Omental fat pad (tissue), 4 donors: ENCODE data around the gene SALL2. TPM values are rescaled to one million over a fixed set of nuclear protein-coding genes. Genes with fewer than 3 reads are reported as not detected.

Source experiments
- ATAC-seq: fragments of 150-250 bp; one replicate; pipeline ENCODE4 v1.9.1; 2016; ENCODE audit warnings: mild to moderate bottlenecking, moderate library complexity; ENCODE audit not compliant: low FRiP score
- DNase-seq: peaks from one replicate; pipeline ENCODE4 v3.0.0-alpha.2; 2019; ENCODE audit warnings: low spot score
- total RNA-seq, 4 donors: library from RNA; depleted of rRNA; stranded (reverse); fragments of >200 nt; gene quantifications; one replicate each; pipeline ENCODE4 v1.1.0, GENCODE V29; 2016
- TF ChIP-seq, protein P1 (sequence below), 3 donors: fragments of 450-650 bp; IDR thresholded peaks; one replicate each; pipeline ENCODE4 v1.5.1; 2016 to 2017; ENCODE audit warnings: antibody characterized with exemption in 3 of 3, mild to moderate bottlenecking in 3 of 3, moderate library complexity in 2 of 3

Gene SALL2
- total RNA-seq, 4 donors from 2014 or later = 1.7 to 5.3 (median 3.9) TPM

DNA sequence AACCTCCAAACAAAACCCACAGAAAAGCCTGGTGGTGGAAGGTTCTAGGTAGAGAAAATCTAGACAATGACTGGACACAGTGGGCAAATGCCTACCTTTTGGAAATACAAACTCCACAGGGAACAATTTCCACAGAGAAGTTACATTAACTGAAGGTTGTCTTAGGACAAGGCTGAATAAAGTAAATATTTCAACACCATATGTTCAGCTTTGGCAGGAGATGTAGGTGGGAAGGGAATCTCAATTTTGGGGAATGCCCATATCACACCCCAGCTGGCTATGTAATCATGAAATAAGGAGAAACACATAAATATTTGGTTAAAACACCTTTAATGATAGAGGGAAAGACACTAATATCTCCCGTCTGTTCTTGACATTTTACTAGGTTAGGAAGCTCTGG is 5.4 kb downstream of the SALL2 start:
- DNase-seq = no peak
- ATAC-seq = no peak
- TF ChIP-seq, protein P1, sequence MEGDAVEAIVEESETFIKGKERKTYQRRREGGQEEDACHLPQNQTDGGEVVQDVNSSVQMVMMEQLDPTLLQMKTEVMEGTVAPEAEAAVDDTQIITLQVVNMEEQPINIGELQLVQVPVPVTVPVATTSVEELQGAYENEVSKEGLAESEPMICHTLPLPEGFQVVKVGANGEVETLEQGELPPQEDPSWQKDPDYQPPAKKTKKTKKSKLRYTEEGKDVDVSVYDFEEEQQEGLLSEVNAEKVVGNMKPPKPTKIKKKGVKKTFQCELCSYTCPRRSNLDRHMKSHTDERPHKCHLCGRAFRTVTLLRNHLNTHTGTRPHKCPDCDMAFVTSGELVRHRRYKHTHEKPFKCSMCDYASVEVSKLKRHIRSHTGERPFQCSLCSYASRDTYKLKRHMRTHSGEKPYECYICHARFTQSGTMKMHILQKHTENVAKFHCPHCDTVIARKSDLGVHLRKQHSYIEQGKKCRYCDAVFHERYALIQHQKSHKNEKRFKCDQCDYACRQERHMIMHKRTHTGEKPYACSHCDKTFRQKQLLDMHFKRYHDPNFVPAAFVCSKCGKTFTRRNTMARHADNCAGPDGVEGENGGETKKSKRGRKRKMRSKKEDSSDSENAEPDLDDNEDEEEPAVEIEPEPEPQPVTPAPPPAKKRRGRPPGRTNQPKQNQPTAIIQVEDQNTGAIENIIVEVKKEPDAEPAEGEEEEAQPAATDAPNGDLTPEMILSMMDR (IDR thresholded peaks at IDR 0.05) = no peak

DNA sequence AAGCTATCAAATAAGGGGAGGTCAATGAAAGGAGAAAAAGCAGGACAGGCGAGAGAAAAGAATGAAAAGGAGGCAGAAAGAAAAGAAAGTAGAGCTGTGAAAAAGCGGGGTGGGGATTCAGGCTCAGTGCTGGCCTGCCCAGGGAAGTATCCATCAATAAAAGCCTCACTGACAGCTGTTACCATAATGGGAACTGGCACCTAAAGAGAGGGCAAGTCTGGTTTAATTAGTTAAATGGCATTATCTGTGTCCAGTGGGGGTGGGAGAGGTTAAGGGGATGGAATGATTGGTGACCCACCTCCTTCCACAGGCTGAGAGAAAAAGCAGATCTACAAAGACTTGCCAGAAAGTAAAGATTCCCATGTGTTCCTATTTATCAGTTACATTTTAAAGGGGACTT is 7.4 kb downstream of the SALL2 start:
- DNase-seq = no peak
- no peak for ATAC-seq

DNA sequence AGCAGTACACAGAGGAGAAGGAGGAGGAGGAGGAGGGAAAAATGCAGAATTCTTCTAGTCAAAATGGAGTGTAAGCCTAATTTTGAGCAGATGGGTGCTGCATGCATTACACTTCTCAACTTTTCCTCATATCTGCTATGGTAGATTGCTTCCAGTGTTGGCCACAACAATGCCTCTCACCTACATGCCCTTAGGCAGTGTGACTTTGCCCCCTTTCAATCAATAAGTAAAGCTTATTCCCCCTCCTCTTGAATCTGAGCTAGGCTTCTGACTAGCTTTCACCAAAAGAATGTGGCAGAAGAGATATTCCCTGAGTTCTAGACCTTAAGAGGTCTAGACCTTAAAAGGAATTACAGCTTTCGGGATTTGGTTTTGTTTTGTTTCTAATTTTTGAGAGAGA is 11.8 kb downstream of the SALL2 start:
- ATAC-seq = no peak
- no peak for DNase-seq
- TF ChIP-seq, protein P1 (IDR thresholded peaks at IDR 0.05) = no peak

More for the DNA sequence above, 7.4 kb downstream of the SALL2 start:
- TF ChIP-seq, protein P1 (IDR thresholded peaks at IDR 0.05) = no peak

DNA sequence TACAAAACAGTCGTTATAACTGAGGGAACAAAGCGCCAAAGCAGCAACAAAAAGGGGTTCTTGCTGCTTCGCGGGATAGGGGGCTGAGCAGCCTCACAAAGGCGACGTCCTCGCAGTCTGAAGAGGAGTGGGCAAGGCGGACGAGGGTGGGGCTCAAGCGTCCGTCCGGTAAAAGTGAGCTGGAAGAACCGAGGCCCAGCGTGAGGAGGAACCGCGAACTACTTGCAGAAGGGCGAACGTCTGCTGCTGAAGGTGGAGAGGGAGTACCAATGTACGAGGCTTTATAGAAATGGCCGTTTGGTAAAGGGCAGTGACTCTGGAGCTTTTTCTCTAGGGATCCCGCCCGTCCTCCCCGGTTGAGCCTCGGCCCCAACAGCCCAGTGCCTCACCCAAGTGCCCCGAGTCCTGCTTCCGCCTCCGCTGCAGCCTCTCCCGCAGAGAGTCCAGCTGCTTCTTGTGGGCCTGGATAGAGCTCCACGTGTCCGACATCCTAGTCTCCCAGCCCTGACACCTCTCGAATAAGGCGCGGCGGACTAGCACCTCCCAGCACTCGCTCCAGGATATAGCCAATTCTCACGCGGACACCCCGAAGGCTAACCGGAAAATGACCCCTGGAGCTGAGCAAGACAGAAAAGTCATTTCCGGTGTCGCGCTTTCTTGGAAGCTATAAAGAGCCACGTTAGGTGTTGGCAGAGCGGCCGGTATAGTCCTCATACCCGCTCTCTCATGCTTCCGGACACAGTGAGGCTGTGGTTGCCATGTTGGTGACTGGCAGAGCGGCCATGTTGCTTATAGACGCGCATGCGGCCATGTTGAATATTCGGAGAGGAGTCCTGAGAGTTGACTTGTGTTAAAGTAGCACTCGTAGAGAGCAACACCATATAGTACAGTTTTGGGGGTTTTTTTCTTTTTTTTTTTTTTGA is 15.2 kb downstream of the SALL2 start, which contains the start of gene METTL3:
Gene METTL3 (minus strand): TSS at position 606 of the 923 bp plus-strand sequence. CDS start 117 bp downstream, at position 489.
- ATAC-seq = peak; percentile 100

DNA sequence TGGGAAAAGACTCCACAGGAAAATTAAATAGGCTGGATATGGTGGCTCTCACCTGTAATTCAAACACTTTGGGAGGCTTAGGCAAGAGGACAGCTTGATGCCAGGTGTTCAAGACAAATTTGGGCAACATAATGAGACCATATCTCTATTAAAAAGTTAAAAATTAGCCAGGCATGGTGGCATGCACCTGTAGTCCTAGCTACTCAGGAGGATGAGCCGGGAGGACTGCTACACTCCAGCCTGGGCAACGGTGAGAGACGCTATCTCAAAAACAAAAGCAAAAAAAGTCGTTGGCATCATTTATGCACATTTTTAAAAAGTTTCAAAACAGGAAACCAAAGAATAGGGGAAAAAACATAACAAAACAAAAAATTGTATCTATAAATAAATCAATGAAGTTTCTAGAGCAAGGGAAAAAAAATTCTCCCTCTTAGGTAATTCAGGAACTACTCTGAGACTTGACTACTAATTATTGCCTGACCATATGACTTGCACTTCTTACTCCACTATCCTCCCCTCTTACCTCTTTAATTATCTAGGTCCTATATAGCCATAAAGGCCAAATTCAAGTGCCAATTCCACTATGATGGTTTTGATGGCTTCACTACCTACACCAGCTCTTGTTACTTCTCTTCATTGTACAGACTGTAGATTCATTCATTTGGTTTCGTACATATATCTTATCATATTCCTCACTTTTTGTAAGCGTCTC is 16.6 kb downstream of the SALL2 start:
- TF ChIP-seq, protein P1 (IDR thresholded peaks at IDR 0.05) = no peak
- ATAC-seq (no peak), DNase-seq (no peak)

More for the DNA sequence above, 15.2 kb downstream of the SALL2 start, which contains the start of gene METTL3:
- TF ChIP-seq, protein P1 (IDR thresholded peaks at IDR 0.05) = no peak
- peak; percentile 87 for DNase-seq

DNA sequence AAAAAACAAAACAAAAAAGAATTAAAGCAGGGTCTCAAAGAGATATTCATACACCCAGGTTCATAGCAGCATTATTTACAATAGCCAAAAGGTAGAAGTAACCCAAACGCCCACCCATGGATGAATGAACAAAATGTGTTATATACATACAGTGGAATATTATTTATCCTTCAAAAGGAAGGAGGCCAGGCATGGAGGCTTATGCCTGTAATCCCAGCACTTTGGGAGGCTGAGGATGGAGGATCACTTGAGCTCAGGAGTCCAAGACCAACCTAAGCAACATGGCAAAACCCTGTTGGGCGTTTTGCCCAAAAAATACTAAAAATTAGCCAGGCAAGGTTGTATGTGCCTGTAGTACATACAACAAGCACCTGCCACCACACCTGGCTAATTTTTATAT is 19.6 kb downstream of the SALL2 start:
- TF ChIP-seq, protein P1 (IDR thresholded peaks at IDR 0.05) = no peak
- DNase-seq (no peak), ATAC-seq (no peak)
